ENCODE data around the gene MEF2A. TPM values are rescaled to one million over a fixed set of nuclear protein-coding genes. Genes with fewer than 3 reads are reported as not detected.
"Not testable (repeated sequence)": the region's sequence is repeated elsewhere in the genome, so short reads cannot be mapped to it uniquely, and the experiment has no call there.

Gene MEF2A
- total and polyA plus RNA-seq, 5 experiments from 2014 or later = 14.6 to 43.9 (median 22.4) TPM

- H3K36me3 Mint-ChIP-seq = peaks cover 35 to 61% (median 49%) of the 10 kb centered on the region in 3 donors
- H3K27ac Mint-ChIP-seq = no peak overlapping the region
- POLR2A ChIA-PET = interaction anchor here (0.9 kb wide), 1 partner anchor 17 kb away, joined by 3 read pairs; no protein-coding TSS in a partner anchor
- ATAC-seq = no peak
- H3K27me3 Mint-ChIP-seq = no peaks in the 10 kb centered on the region
- H3K9me3 Mint-ChIP-seq = peaks cover 0 to 22% (median 6%) of the 10 kb centered on the region in 9 donors
- H3K4me1 Mint-ChIP-seq = peaks cover 17 to 61% (median 45%) of the 10 kb centered on the region in 4 donors
- DNase-seq = no peak
- H3K4me3 Mint-ChIP-seq = no peak overlapping the region
Measured at GRCh38 chr15:99633655-99634054, 67.9 kb downstream of the MEF2A start.

GRCh38 chr15:99634576-99634975, 68.8 kb downstream of the MEF2A start:
- no peaks in the 10 kb centered on the region for H3K27me3 Mint-ChIP-seq
- ATAC-seq = no peak
- H3K9me3 Mint-ChIP-seq = peaks cover 0 to 22% (median 6%) of the 10 kb centered on the region in 9 donors
- H3K4me1 Mint-ChIP-seq = peaks cover 14 to 55% (median 41%) of the 10 kb centered on the region in 4 donors
- peaks cover 35 to 58% (median 49%) of the 10 kb centered on the region in 3 donors for H3K36me3 Mint-ChIP-seq
- no peak overlapping the region for H3K4me3 Mint-ChIP-seq
- POLR2A ChIA-PET = no interaction called here
- H3K27ac Mint-ChIP-seq = peak overlapping the region in 1 of 10 donors; percentile 30
- DNase-seq = no peak

- DNase-seq (no peak), ATAC-seq (no peak)
- POLR2A ChIA-PET = no interaction called here
- H3K9me3 Mint-ChIP-seq = peaks cover 0 to 22% (median 6%) of the 10 kb centered on the region in 9 donors
- peak overlapping the region in 2 of 10 donors; percentile 11 to 14 for H3K27ac Mint-ChIP-seq
- no peaks in the 10 kb centered on the region for H3K27me3 Mint-ChIP-seq
- H3K4me3 Mint-ChIP-seq = no peak overlapping the region
- H3K4me1 Mint-ChIP-seq = peaks cover 12 to 49% (median 39%) of the 10 kb centered on the region in 4 donors
- H3K36me3 Mint-ChIP-seq = peaks cover 32 to 59% (median 47%) of the 10 kb centered on the region in 3 donors
Measured at GRCh38 chr15:99635145-99635544, 69.4 kb downstream of the MEF2A start.

GRCh38 chr15:99635794-99636193, 70.0 kb downstream of the MEF2A start:
- H3K27ac Mint-ChIP-seq = no peak overlapping the region
- POLR2A ChIA-PET = no interaction called here
- H3K27me3 Mint-ChIP-seq = no peaks in the 10 kb centered on the region
- peaks cover 0 to 22% (median 6%) of the 10 kb centered on the region in 9 donors for H3K9me3 Mint-ChIP-seq
- no peak overlapping the region for H3K4me3 Mint-ChIP-seq
- H3K4me1 Mint-ChIP-seq = peaks cover 9 to 43% (median 34%) of the 10 kb centered on the region in 4 donors
- H3K36me3 Mint-ChIP-seq = peaks cover 31 to 64% (median 46%) of the 10 kb centered on the region in 3 donors
- DNase-seq (no peak), ATAC-seq (no peak)

GRCh38 chr15:99644913-99645542, 79.2 kb downstream of the MEF2A start:
- H3K4me3 Mint-ChIP-seq = no peak overlapping the region
- POLR2A ChIA-PET = interaction anchor here (1.0 kb wide), 1 partner anchor 161 kb away, joined by 4 read pairs; no protein-coding TSS in a partner anchor
- ATAC-seq = no peak
- H3K4me1 Mint-ChIP-seq = peaks cover 3 to 15% (median 6%) of the 10 kb centered on the region in 4 donors
- H3K9me3 Mint-ChIP-seq = peaks cover 0 to 31% (median 12%) of the 10 kb centered on the region in 9 donors
- peaks cover 24 to 61% (median 57%) of the 10 kb centered on the region in 3 donors for H3K36me3 Mint-ChIP-seq
- H3K27ac Mint-ChIP-seq = no peak overlapping the region
- DNase-seq = no peak
- H3K27me3 Mint-ChIP-seq = no peaks in the 10 kb centered on the region

GRCh38 chr15:99645543-99645935, 79.8 kb downstream of the MEF2A start:
- ATAC-seq = no peak
- no peak for DNase-seq
- H3K9me3 Mint-ChIP-seq = peaks cover 0 to 31% (median 12%) of the 10 kb centered on the region in 9 donors
- no peak overlapping the region for H3K4me3 Mint-ChIP-seq
- no peaks in the 10 kb centered on the region for H3K27me3 Mint-ChIP-seq
- H3K36me3 Mint-ChIP-seq = peaks cover 24 to 62% (median 57%) of the 10 kb centered on the region in 3 donors
- peaks cover 2 to 15% (median 7%) of the 10 kb centered on the region in 4 donors for H3K4me1 Mint-ChIP-seq
- no peak overlapping the region for H3K27ac Mint-ChIP-seq
- POLR2A ChIA-PET = interaction anchor here (1.0 kb wide), 1 partner anchor 161 kb away, joined by 4 read pairs; no protein-coding TSS in a partner anchor

GRCh38 chr15:99645951-99646350, 80.2 kb downstream of the MEF2A start:
- ATAC-seq (no peak), DNase-seq (no peak)
- Mint-ChIP-seq H3K4me1 (peaks cover 2 to 17% (median 5%) of the 10 kb centered on the region in 4 donors), H3K9me3 (peaks cover 0 to 31% (median 12%) of the 10 kb centered on the region in 9 donors), H3K27ac (no peak overlapping the region), H3K36me3 (peaks cover 24 to 63% (median 53%) of the 10 kb centered on the region in 3 donors), H3K27me3 (no peaks in the 10 kb centered on the region), H3K4me3 (no peak overlapping the region)
- POLR2A ChIA-PET = no interaction called here

- H3K27me3 Mint-ChIP-seq = no peaks in the 10 kb centered on the region
- H3K9me3 Mint-ChIP-seq = peaks cover 0 to 12% (median 2%) of the 10 kb centered on the region in 9 donors
- peak overlapping the region in 1 of 10 donors; percentile 9 for H3K27ac Mint-ChIP-seq
- no peak overlapping the region for H3K4me3 Mint-ChIP-seq
- POLR2A ChIA-PET = no interaction called here
- DNase-seq (no peak), ATAC-seq (no peak)
- peaks cover 7 to 36% (median 18%) of the 10 kb centered on the region in 3 donors for H3K36me3 Mint-ChIP-seq
- peaks cover 4 to 16% (median 5%) of the 10 kb centered on the region in 4 donors for H3K4me1 Mint-ChIP-seq
Measured at GRCh38 chr15:99651023-99651807, 85.4 kb downstream of the MEF2A start.

GRCh38 chr15:99656205-99656604, 90.4 kb downstream of the MEF2A start:
- H3K4me1 Mint-ChIP-seq = peaks cover 15 to 38% (median 26%) of the 10 kb centered on the region in 4 donors
- peaks cover 0 to 25% (median 22%) of the 10 kb centered on the region in 3 donors for H3K36me3 Mint-ChIP-seq
- POLR2A ChIA-PET = no interaction called here
- ATAC-seq (no peak), DNase-seq (no peak)
- H3K27me3 Mint-ChIP-seq = no peaks in the 10 kb centered on the region
- no peaks in the 10 kb centered on the region for H3K9me3 Mint-ChIP-seq
- H3K4me3 Mint-ChIP-seq = no peak overlapping the region
- H3K27ac Mint-ChIP-seq = no peak overlapping the region

GRCh38 chr15:99657996-99658395, 92.2 kb downstream of the MEF2A start:
- H3K4me3 Mint-ChIP-seq = peak overlapping the region in 1 of 10 donors; percentile 16
- DNase-seq = no peak
- no peaks in the 10 kb centered on the region for H3K27me3 Mint-ChIP-seq
- peaks cover 0 to 19% (median 17%) of the 10 kb centered on the region in 3 donors for H3K36me3 Mint-ChIP-seq
- no peaks in the 10 kb centered on the region for H3K9me3 Mint-ChIP-seq
- POLR2A ChIA-PET = no interaction called here
- H3K27ac Mint-ChIP-seq = peak overlapping the region in 3 of 10 donors; percentile 20 to 31 (median 23)
- H3K4me1 Mint-ChIP-seq = peaks cover 13 to 39% (median 26%) of the 10 kb centered on the region in 4 donors
- ATAC-seq = no peak

GRCh38 chr15:99662903-99663302, 97.1 kb downstream of the MEF2A start:
- H3K27me3 Mint-ChIP-seq = no peaks in the 10 kb centered on the region
- H3K4me3 Mint-ChIP-seq = no peak overlapping the region
- peaks cover 9 to 17% (median 12%) of the 10 kb centered on the region in 4 donors for H3K4me1 Mint-ChIP-seq
- DNase-seq (no peak), ATAC-seq (no peak)
- H3K27ac Mint-ChIP-seq = no peak overlapping the region
- H3K36me3 Mint-ChIP-seq = peaks cover 6 to 35% (median 28%) of the 10 kb centered on the region in 3 donors
- no peaks in the 10 kb centered on the region for H3K9me3 Mint-ChIP-seq
- POLR2A ChIA-PET = no interaction called here

- POLR2A ChIA-PET, H3K27ac Mint-ChIP-seq: not testable (repeated sequence)
Measured at GRCh38 chr15:99666073-99666472, 100.3 kb downstream of the MEF2A start.

More at GRCh38 chr15:99666073-99666472, 100.3 kb downstream of the MEF2A start:
- H3K4me1 Mint-ChIP-seq, ATAC-seq, DNase-seq, H3K27me3 Mint-ChIP-seq, H3K9me3 Mint-ChIP-seq, H3K4me3 Mint-ChIP-seq: not testable (repeated sequence)
- H3K36me3 Mint-ChIP-seq = peaks cover 6 to 23% (median 19%) of the 10 kb centered on the region in 3 donors

Data from naive thymus-derived CD8-positive, alpha-beta T cell (primary cell).